ENCODE data around the gene TCIRG1. TPM values are rescaled to one million over a fixed set of nuclear protein-coding genes. Genes with fewer than 3 reads are reported as not detected.
"Not testable (repeated sequence)": the region's sequence is repeated elsewhere in the genome, so short reads cannot be mapped to it uniquely, and the experiment has no call there.

TCIRG1 gene
- total RNA-seq, 4 donors from 2014 or later, result 61.6 to 124 (median 81.4) TPM

DNA sequence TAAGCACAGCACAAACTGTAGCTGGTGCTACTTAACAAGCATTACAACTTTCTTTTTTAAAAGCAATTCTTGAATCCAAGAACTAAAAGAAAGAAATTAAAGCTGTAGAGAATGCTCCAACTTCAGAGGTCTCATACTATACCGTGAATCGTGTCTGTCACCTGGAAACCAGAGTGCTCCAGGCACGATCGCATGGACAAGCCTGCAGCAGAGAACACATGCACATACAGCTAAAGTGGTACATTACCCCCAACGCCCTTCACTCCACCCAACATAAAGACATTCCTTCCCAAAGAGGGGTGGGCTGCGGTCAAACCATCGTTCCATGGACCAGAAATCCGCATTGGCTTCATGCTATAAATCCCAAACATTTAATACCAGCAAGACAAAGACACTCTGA, 50.9 kb downstream of the TCIRG1 start:
- peaks cover 0 to 6% (median 0%) of the 10 kb centered on the region in 4 donors for H3K36me3 ChIP-seq
- H3K4me1 ChIP-seq, result peaks cover 0 to 9% (median 0%) of the 10 kb centered on the region in 4 donors
- DNase-seq (ENCODE audit: extremely low spot score), result no peak
- H3K27ac ChIP-seq (replicated peaks in 1 of 4), result no peak overlapping the region
- intact Hi-C loops (cut with DNase I), result no loop called here
- H3K9me3 ChIP-seq, result no peaks in the 10 kb centered on the region
- no peak overlapping the region for H3K4me3 ChIP-seq
- TF ChIP-seq POLR2AphosphoS5 (IDR thresholded peaks at IDR 0.05) (no peak), EP300 (IDR thresholded peaks at IDR 0.05) (no peak), POLR2A (IDR thresholded peaks at IDR 0.05; ENCODE audit: low read depth) (no peak)
- TF ChIP-seq, protein P1, sequence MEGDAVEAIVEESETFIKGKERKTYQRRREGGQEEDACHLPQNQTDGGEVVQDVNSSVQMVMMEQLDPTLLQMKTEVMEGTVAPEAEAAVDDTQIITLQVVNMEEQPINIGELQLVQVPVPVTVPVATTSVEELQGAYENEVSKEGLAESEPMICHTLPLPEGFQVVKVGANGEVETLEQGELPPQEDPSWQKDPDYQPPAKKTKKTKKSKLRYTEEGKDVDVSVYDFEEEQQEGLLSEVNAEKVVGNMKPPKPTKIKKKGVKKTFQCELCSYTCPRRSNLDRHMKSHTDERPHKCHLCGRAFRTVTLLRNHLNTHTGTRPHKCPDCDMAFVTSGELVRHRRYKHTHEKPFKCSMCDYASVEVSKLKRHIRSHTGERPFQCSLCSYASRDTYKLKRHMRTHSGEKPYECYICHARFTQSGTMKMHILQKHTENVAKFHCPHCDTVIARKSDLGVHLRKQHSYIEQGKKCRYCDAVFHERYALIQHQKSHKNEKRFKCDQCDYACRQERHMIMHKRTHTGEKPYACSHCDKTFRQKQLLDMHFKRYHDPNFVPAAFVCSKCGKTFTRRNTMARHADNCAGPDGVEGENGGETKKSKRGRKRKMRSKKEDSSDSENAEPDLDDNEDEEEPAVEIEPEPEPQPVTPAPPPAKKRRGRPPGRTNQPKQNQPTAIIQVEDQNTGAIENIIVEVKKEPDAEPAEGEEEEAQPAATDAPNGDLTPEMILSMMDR (IDR thresholded peaks at IDR 0.05), result no peak
- no peaks in the 10 kb centered on the region for H3K27me3 ChIP-seq
- 94% methylated on average over 8 of the region's 8 CpGs for WGBS

DNA sequence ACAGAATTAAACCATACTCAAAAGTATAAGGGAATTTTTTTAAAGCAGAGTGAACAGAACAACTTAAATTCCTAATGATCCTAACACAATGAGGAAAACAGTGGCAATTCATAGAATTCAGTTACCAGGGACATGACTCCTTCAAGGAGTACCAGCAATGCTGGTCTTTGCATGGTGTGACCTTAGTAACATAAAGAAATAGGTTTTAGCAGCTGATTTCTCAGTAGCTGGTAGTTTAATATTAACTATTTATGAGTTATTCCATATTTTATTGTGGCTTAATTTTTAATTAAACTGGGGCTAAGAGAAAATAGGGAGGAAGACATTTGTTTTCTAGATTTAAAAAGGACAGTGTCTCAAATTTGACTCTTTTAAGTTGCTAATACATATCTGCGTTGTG, 51.5 kb downstream of the TCIRG1 start:
- no peaks in the 10 kb centered on the region for H3K9me3 ChIP-seq
- H3K4me3 ChIP-seq, result no peak overlapping the region
- intact Hi-C loops (cut with DNase I), result no loop called here
- no peak for DNase-seq (ENCODE audit: extremely low spot score)
- H3K4me1 ChIP-seq, result peaks cover 0 to 9% (median 0%) of the 10 kb centered on the region in 4 donors
- H3K27me3 ChIP-seq, result no peaks in the 10 kb centered on the region
- 67% methylated on average over 1 of the region's 1 CpG for WGBS
- peaks cover 0 to 6% (median 0%) of the 10 kb centered on the region in 4 donors for H3K36me3 ChIP-seq
- peak overlapping the region in 1 of 4 donors; percentile 7 for H3K27ac ChIP-seq (replicated peaks in 1 of 4)
- TF ChIP-seq, protein P1 (IDR thresholded peaks at IDR 0.05), result no peak
- TF ChIP-seq POLR2AphosphoS5 (IDR thresholded peaks at IDR 0.05), result no peak
- TF ChIP-seq EP300 (IDR thresholded peaks at IDR 0.05), result no peak
- no peak for TF ChIP-seq POLR2A (IDR thresholded peaks at IDR 0.05; ENCODE audit: low read depth)

DNA sequence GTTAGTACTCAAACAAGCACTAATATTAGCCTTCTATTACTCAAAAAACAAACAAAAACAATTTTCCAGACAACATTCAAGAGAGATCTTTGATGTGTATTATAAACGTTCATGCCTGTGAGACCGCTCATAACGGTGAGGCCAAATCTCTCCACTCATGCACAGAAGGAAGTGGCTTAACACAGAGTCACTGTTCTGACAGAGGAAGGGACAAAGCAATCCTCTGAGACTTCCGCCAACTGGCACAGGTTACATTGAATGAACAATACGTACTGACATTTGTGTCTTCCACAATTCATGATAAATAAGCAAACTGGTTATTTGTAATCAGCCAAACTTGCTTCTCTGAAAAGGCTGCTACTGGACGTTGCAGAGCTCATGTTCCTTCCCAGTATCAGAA, 51.9 kb downstream of the TCIRG1 start:
- 54% methylated on average over 6 of the region's 6 CpGs for WGBS

DNA sequence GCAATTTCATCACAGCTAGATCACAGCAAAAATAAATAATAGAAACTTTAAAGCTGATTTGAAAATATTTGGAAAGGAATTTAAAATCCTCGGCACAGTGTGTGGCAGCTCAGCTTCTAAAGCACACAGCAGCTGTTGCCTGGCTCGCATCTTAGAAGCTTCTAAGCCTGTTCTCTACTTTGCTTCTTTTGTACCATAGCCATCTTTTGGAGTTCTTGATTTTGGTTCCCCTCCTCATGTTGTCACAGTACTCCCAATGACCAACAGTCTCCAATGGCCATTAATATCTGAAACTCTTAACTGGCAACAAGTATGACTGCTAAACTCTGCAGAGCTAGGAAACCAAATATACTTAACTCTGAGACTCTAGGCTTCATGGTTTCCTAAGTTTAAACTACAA, 53.6 kb downstream of the TCIRG1 start:
- Histone ChIP-seq H3K9me3 (no peaks in the 10 kb centered on the region), H3K27me3 (no peaks in the 10 kb centered on the region), H3K4me3 (no peak overlapping the region), H3K36me3 (peaks cover 0 to 6% (median 0%) of the 10 kb centered on the region in 4 donors), H3K4me1 (peaks cover 0 to 9% (median 0%) of the 10 kb centered on the region in 4 donors), H3K27ac (replicated peaks in 1 of 4) (no peak overlapping the region)
- TF ChIP-seq, protein P1 (IDR thresholded peaks at IDR 0.05), result no peak
- no peak for TF ChIP-seq POLR2AphosphoS5 (IDR thresholded peaks at IDR 0.05)
- TF ChIP-seq POLR2A (IDR thresholded peaks at IDR 0.05; ENCODE audit: low read depth), result no peak
- TF ChIP-seq EP300 (IDR thresholded peaks at IDR 0.05), result no peak
- no peak for DNase-seq (ENCODE audit: extremely low spot score)
- 80% methylated on average over 2 of the region's 2 CpGs for WGBS
- intact Hi-C loops (cut with DNase I), result no loop called here

More for the DNA sequence above, 51.9 kb downstream of the TCIRG1 start:
- H3K27ac ChIP-seq (replicated peaks in 1 of 4), result peak overlapping the region in 1 of 4 donors; percentile 7
- no peaks in the 10 kb centered on the region for H3K9me3 ChIP-seq
- TF ChIP-seq EP300 (IDR thresholded peaks at IDR 0.05), result no peak
- TF ChIP-seq, protein P1 (IDR thresholded peaks at IDR 0.05), result no peak
- TF ChIP-seq POLR2A (IDR thresholded peaks at IDR 0.05; ENCODE audit: low read depth), result no peak
- no peak for TF ChIP-seq POLR2AphosphoS5 (IDR thresholded peaks at IDR 0.05)
- H3K36me3 ChIP-seq, result peaks cover 0 to 6% (median 0%) of the 10 kb centered on the region in 4 donors
- DNase-seq (ENCODE audit: extremely low spot score), result no peak
- intact Hi-C loops (cut with DNase I), result no loop called here
- no peaks in the 10 kb centered on the region for H3K27me3 ChIP-seq
- no peak overlapping the region for H3K4me3 ChIP-seq
- H3K4me1 ChIP-seq, result peaks cover 0 to 9% (median 0%) of the 10 kb centered on the region in 4 donors

DNA sequence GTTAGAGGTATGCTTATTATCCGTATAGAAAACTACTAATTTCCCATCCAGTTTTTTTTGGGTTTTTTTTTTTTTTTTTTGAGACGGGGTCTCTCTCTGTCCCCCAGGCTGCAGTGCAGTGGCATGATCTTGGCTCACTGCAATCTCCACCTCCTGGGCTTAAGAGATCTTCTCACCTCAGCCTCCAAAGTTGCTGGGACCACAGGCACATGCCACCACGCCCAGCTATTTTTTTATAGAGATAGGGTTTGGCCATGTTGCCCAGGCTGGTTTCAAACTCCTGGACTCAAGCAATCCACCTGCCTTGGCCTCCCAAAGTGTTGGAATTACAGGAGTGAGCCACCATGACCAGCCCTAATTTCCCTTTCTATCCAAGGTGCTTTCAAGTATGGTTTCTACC, 54.1 kb downstream of the TCIRG1 start:
- intact Hi-C loops (cut with DNase I); H3K36me3 ChIP-seq; H3K4me3 ChIP-seq; H3K4me1 ChIP-seq; DNase-seq (ENCODE audit: extremely low spot score); H3K27me3 ChIP-seq; H3K9me3 ChIP-seq; H3K27ac ChIP-seq (replicated peaks in 1 of 4): not testable (repeated sequence)
- WGBS, result 100% methylated on average over 3 of the region's 3 CpGs
